ENCODE measurements around the gene CRABP1.

Gene CRABP1

GRCh38 chr15:78317145-78317836 lies 22.9 kb upstream of the CRABP1 start:
- no peak for DNase-seq (ENCODE audit: low spot score)

GRCh38 chr15:78319588-78319987 lies 20.6 kb upstream of the CRABP1 start:
- DNase-seq (ENCODE audit: low spot score), result no peak

- no peak for DNase-seq (ENCODE audit: low spot score)
Observed at GRCh38 chr15:78320183-78320582, 20.0 kb upstream of the CRABP1 start.

GRCh38 chr15:78321041-78321570 lies 19.0 kb upstream of the CRABP1 start:
- DNase-seq (ENCODE audit: low spot score), result no peak

GRCh38 chr15:78321786-78322185 lies 18.4 kb upstream of the CRABP1 start:
- no peak for DNase-seq (ENCODE audit: low spot score)

- DNase-seq (ENCODE audit: low spot score), result no peak
Observed at GRCh38 chr15:78322243-78322642, 17.9 kb upstream of the CRABP1 start.

- DNase-seq (ENCODE audit: low spot score), result no peak
Observed at GRCh38 chr15:78322724-78323521, 17.2 kb upstream of the CRABP1 start.

GRCh38 chr15:78323693-78324092 lies 16.5 kb upstream of the CRABP1 start:
- DNase-seq (ENCODE audit: low spot score), result no peak

GRCh38 chr15:78324144-78324543 lies 16.0 kb upstream of the CRABP1 start:
- no peak for DNase-seq (ENCODE audit: low spot score)

- no peak for DNase-seq (ENCODE audit: low spot score)
Observed at GRCh38 chr15:78325092-78325843, 14.9 kb upstream of the CRABP1 start.

- DNase-seq (ENCODE audit: low spot score), result no peak
Observed at GRCh38 chr15:78327466-78327865, 12.7 kb upstream of the CRABP1 start.

GRCh38 chr15:78329625-78330024 lies 10.5 kb upstream of the CRABP1 start:
- no peak for DNase-seq (ENCODE audit: low spot score)

- DNase-seq (ENCODE audit: low spot score), result no peak
Observed at GRCh38 chr15:78334845-78335244, 5.3 kb upstream of the CRABP1 start.

GRCh38 chr15:78335985-78336384 lies 4.2 kb upstream of the CRABP1 start:
- no peak for DNase-seq (ENCODE audit: low spot score)

GRCh38 chr15:78338781-78339180 lies 1.4 kb upstream of the CRABP1 start:
- no peak for DNase-seq (ENCODE audit: low spot score)

GRCh38 chr15:78339559-78339958 lies 594 bp upstream of the CRABP1 start:
- no peak for DNase-seq (ENCODE audit: low spot score)

- DNase-seq (ENCODE audit: low spot score), result no peak
Observed at GRCh38 chr15:78341057-78341987, 1.2 kb downstream of the CRABP1 start.

- no peak for DNase-seq (ENCODE audit: low spot score)
Observed at GRCh38 chr15:78342021-78342420, 1.9 kb downstream of the CRABP1 start.

- DNase-seq (ENCODE audit: low spot score), result no peak
Observed at GRCh38 chr15:78343276-78344060, 3.3 kb downstream of the CRABP1 start.

GRCh38 chr15:78345396-78346125 lies 5.4 kb downstream of the CRABP1 start:
- no peak for DNase-seq (ENCODE audit: low spot score)
